Prostate gland (tissue), 2 donors: Measurements from ENCODE around the gene ZHX3.

Experiments
- CTCF ChIP-seq, 4 experiments: fragments of 200-600 bp in 2 of 4; fragments of 450-650 bp in 2 of 4; sonication (generic) in 2 of 4; IDR thresholded peaks; 1 replicate in 3 of 4; 2 replicates in 1 of 4; pipeline ENCODE4 v1.5.1; 2016 to 2019; ENCODE audit warnings: antibody characterized with exemption in 4 of 4, mild to moderate bottlenecking in 2 of 4, moderate library complexity in 2 of 4
- POLR2A ChIP-seq: fragments of 450-650 bp; IDR thresholded peaks from one replicate; pipeline ENCODE4 v1.6.1; 2016; ENCODE audit warnings: antibody characterized with exemption, mild to moderate bottlenecking
- POLR2AphosphoS5 ChIP-seq: sonication (generic); formaldehyde crosslinking; IDR thresholded peaks from one replicate; pipeline ENCODE4 v1.6.1; 2017; ENCODE audit warnings: antibody characterized with exemption

GRCh38 chr20:41367393-41367695 is 49.8 kb upstream of the ZHX3 start:
- no peak for TF ChIP-seq POLR2A
- TF ChIP-seq CTCF (IDR thresholded peaks at IDR 0.05): no peak
- no peak for TF ChIP-seq POLR2AphosphoS5
